A673 (cell line): Measurements from ENCODE around the gene MVB12B. TPM values are rescaled to one million over a fixed set of nuclear protein-coding genes. Genes with fewer than 3 reads are reported as not detected.
"Not testable (repeated sequence)": the region's sequence is repeated elsewhere in the genome, so short reads cannot be mapped to it uniquely, and the experiment has no call there.

ENCODE experiments used
- BruUV-seq: library from RNA; stranded (reverse); fragments of 400-500 nt; replicated peaks from 2 replicates; lab custom pipeline; 2021; lab: Mats Ljungman, UMichigan
- CTCF ChIA-PET: fragments of 300-600 bp; sonication (Branson Sonifier 250); formaldehyde crosslinking; loops from one replicate; lab custom pipeline; 2022; ENCODE audit warnings: antibody characterized with exemption; lab: Charles Lee
- POLR2A ChIA-PET: fragments of 300-600 bp; sonication (Branson Sonifier 250); formaldehyde crosslinking; loops from one replicate; lab custom pipeline; 2022; ENCODE audit warnings: antibody characterized with exemption; ENCODE audit not compliant: low non-redundant PET; lab: Charles Lee
- DNase-seq: peaks from one replicate; pipeline ENCODE4 v3.0.0-alpha.2; 2015; ENCODE audit warnings: low spot score
- H3K27ac ChIP-seq: fragments of 200-600 bp; sonication (generic); 2 replicates; pipeline ENCODE4 v1.5.1; 2016; ENCODE audit warnings: mixed run types, low read depth, mild to moderate bottlenecking, mixed read lengths, antibody characterized with exemption, low read length; ENCODE audit not compliant: poor library complexity, severe bottlenecking
- H3K27me3 ChIP-seq: fragments of 200-600 bp; sonication (generic); replicated peaks from 2 replicates; pipeline ENCODE4 v1.6.1; 2017; ENCODE audit warnings: mixed run types, low read depth, mild to moderate bottlenecking, mixed read lengths, antibody characterized with exemption, low read length; ENCODE audit not compliant: insufficient read depth, poor library complexity
- H3K36me3 ChIP-seq: fragments of 200-600 bp; sonication (generic); 2 replicates; pipeline ENCODE4 v1.6.1; 2016; ENCODE audit warnings: mixed run types, mild to moderate bottlenecking, mixed read lengths, antibody characterized with exemption, low read length; ENCODE audit not compliant: insufficient read depth, poor library complexity, severe bottlenecking
- H3K4me1 ChIP-seq: fragments of 200-600 bp; sonication (generic); 2 replicates; pipeline ENCODE4 v1.6.1; 2017; ENCODE audit warnings: mixed run types, mild to moderate bottlenecking, mixed read lengths, antibody characterized with exemption, low read length; ENCODE audit not compliant: insufficient read depth, poor library complexity, severe bottlenecking
- H3K4me3 ChIP-seq: fragments of 200-600 bp; sonication (generic); 2 replicates; pipeline ENCODE4 v1.5.1; 2016; ENCODE audit warnings: low read depth, mixed run types, mild to moderate bottlenecking, mixed read lengths, low read length; ENCODE audit not compliant: poor library complexity, severe bottlenecking
- H3K9me3 ChIP-seq: fragments of 200-600 bp; sonication (generic); 2 replicates; pipeline ENCODE4 v1.6.1; 2016; ENCODE audit warnings: mixed run types, low read depth, mild to moderate bottlenecking, mixed read lengths, antibody characterized with exemption, low read length; ENCODE audit not compliant: poor library complexity, severe bottlenecking
- EZH2 ChIP-seq: fragments of 200-600 bp; sonication (generic); IDR thresholded peaks from 2 replicates; pipeline ENCODE4 v1.6.1; 2017; ENCODE audit warnings: borderline replicate concordance, low read depth, mild to moderate bottlenecking, mixed read lengths, antibody characterized with exemption, low read length; ENCODE audit not compliant: poor library complexity, severe bottlenecking
- intact Hi-C: fragments of 100-400 bp; cut with micrococcal nuclease; formaldehyde crosslinking; loops from one replicate; pipeline ENCODE4 v1.10.0; 2022; ENCODE audit not compliant: unreplicated experiment
- total RNA-seq: library from RNA; stranded (reverse); gene quantifications from 2 replicates; pipeline ENCODE4 v1.2.3, GENCODE V29; 2021
- TF ChIP-seq, protein P1 (sequence below): fragments of 300-800, 200-600 bp; sonication (generic); conservative IDR thresholded peaks from 2 replicates; pipeline ENCODE4 v1.5.1; 2017; ENCODE audit warnings: low read depth, mild to moderate bottlenecking, antibody characterized with exemption, low read length, moderate library complexity, mixed read lengths

MVB12B gene
- total RNA-seq, 1 experiment from 2014 or later, result 12.3 TPM

DNA sequence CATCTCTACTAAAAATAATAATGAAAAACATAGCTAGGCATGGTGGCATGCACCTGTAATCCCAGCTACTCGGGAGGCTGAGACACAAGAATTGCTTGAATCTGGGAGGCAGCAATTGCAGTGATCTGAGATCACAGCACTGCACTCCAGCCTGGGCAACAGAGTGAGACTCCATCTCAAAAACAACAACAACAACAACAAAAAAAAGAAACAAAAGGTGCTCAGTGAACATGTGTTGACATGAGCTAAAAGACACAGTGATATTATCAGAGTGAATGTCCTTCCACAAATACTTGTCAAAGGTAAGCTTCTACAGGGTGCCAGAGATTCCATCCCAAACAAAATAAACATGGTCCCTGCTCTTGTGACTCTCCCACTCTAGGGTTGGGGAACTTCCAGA, 211.9 kb downstream of the MVB12B start:
- Histone ChIP-seq H3K27ac (no peak overlapping the region), H3K9me3 (no peaks in the 10 kb centered on the region), H3K4me1 (no peaks in the 10 kb centered on the region), H3K36me3 (no peaks in the 10 kb centered on the region), H3K4me3 (no peak overlapping the region), H3K27me3 (no peaks in the 10 kb centered on the region)
- no peak for TF ChIP-seq EZH2
- TF ChIP-seq, protein P1, sequence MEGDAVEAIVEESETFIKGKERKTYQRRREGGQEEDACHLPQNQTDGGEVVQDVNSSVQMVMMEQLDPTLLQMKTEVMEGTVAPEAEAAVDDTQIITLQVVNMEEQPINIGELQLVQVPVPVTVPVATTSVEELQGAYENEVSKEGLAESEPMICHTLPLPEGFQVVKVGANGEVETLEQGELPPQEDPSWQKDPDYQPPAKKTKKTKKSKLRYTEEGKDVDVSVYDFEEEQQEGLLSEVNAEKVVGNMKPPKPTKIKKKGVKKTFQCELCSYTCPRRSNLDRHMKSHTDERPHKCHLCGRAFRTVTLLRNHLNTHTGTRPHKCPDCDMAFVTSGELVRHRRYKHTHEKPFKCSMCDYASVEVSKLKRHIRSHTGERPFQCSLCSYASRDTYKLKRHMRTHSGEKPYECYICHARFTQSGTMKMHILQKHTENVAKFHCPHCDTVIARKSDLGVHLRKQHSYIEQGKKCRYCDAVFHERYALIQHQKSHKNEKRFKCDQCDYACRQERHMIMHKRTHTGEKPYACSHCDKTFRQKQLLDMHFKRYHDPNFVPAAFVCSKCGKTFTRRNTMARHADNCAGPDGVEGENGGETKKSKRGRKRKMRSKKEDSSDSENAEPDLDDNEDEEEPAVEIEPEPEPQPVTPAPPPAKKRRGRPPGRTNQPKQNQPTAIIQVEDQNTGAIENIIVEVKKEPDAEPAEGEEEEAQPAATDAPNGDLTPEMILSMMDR, result no peak
- ChIA-PET CTCF (no interaction called here), POLR2A (no interaction called here)
- no peak for DNase-seq
- intact Hi-C loops, result no loop called here
- no TSS peak for BruUV-seq

DNA sequence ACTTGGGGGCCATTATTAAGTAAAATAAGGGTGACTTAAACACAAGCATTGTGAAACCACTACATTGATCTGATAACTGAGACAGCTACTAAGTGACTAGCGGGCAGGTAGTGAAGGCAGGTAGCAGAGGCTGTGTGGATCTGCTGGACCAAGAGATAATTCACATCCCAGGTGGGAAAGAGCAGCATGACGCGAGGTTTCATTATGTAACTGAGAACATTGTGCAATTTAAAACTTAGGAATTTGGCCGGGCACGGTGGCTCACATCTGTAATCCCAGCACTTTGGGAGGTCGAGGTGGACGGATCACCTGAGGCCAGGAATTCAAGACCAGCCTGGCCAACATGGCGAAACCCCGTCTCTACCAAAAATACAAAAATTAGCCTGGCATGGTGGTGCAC, 213.8 kb downstream of the MVB12B start:
- CTCF ChIA-PET, H3K4me1 ChIP-seq, H3K36me3 ChIP-seq, POLR2A ChIA-PET, intact Hi-C loops, H3K27ac ChIP-seq, DNase-seq, H3K4me3 ChIP-seq, H3K9me3 ChIP-seq, BruUV-seq, H3K27me3 ChIP-seq: not testable (repeated sequence)

DNA sequence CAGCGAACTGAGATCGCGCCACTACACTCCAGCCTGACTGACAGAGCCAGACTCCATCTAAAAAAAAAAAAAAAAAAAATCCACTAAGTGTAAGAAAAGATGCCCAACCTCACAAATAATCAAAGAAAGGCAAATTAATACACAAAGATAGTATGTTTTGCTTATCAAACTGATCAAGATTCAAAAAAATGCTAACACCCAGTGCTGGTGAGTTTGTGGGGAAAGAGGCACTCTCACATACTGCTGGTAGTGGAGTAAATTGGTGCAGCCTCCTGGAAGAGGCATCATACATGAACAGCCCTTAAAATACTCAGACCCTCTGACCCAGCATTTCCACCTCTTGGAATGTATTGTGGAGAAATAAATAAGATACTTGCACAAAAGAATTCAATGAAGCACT, 216.9 kb downstream of the MVB12B start:
- no peak overlapping the region for H3K4me3 ChIP-seq
- H3K27me3 ChIP-seq, result no peaks in the 10 kb centered on the region
- POLR2A ChIA-PET, result no interaction called here
- no peaks in the 10 kb centered on the region for H3K4me1 ChIP-seq
- DNase-seq, result no peak
- TF ChIP-seq, protein P1, result no peak
- no peak for TF ChIP-seq EZH2
- H3K36me3 ChIP-seq, result no peaks in the 10 kb centered on the region
- H3K9me3 ChIP-seq, result no peaks in the 10 kb centered on the region
- H3K27ac ChIP-seq, result no peak overlapping the region
- intact Hi-C loops, result no loop called here
- CTCF ChIA-PET, result no interaction called here
- BruUV-seq, result no TSS peak

DNA sequence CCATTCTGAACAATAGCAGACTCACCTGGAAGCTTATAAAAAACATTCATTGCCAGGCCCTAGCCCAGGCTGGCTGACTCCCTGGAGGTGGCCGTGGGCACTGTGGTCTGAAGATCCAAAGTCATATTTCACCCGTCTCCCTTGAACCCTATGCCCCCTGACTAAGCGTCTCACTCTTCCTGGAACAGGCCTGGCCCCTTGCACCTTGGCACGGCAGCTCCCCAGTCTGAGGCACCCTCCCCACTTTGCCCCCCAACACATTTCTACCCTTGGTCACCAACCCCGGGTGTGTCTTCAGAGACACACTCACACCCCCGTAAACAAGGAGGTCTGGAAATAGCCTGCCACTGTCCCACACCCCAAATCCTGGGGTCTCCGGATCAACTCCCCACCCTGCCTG, 218.5 kb downstream of the MVB12B start:
- Histone ChIP-seq H3K4me3 (no peak overlapping the region), H3K36me3 (no peaks in the 10 kb centered on the region), H3K27ac (no peak overlapping the region), H3K27me3 (no peaks in the 10 kb centered on the region), H3K4me1 (no peaks in the 10 kb centered on the region), H3K9me3 (no peaks in the 10 kb centered on the region)
- no TSS peak for BruUV-seq
- intact Hi-C loops, result no loop called here
- TF ChIP-seq EZH2, result no peak
- TF ChIP-seq, protein P1, result no peak
- ChIA-PET POLR2A (no interaction called here), CTCF (no interaction called here)
- DNase-seq, result no peak
